Ascending aorta (tissue), 2 donors: Measurements from ENCODE around the gene XYLT1. TPM values are rescaled to one million over a fixed set of nuclear protein-coding genes. Genes with fewer than 3 reads are reported as not detected.

Experiments used
- DNase-seq, 2 donors: peaks; one replicate each; pipeline ENCODE4 v3.0.0-alpha.2; 2019; ENCODE audit warnings: low spot score in 2 of 2
- H3K27ac ChIP-seq, 2 donors: fragments of 200-600 bp; sonication (generic); one replicate each; pipeline ENCODE4 v1.5.1; 2016 to 2017; ENCODE audit warnings: mild to moderate bottlenecking in 1 of 2
- H3K27me3 ChIP-seq: fragments of 200-600 bp; sonication (generic); one replicate; pipeline ENCODE4 v1.5.1; 2017
- H3K36me3 ChIP-seq, 2 donors: fragments of 200-600 bp; sonication (generic); one replicate each; pipeline ENCODE4 v1.5.1; 2016
- H3K4me1 ChIP-seq, 2 donors: fragments of 200-600 bp; sonication (generic); one replicate each; pipeline ENCODE4 v1.5.1; 2016 to 2017; ENCODE audit warnings: mild to moderate bottlenecking in 1 of 2
- H3K4me3 ChIP-seq, 2 donors: fragments of 200-600 bp; sonication (generic); one replicate each; pipeline ENCODE4 v1.5.1; 2016 to 2017; ENCODE audit warnings: mild to moderate bottlenecking in 1 of 2
- H3K9me3 ChIP-seq, 2 donors: fragments of 200-600 bp; sonication (generic); one replicate each; pipeline ENCODE4 v1.5.1; 2016
- CTCF ChIP-seq, 3 experiments: fragments of 200-600 bp in 2 of 3; fragments of 450-650 bp in 1 of 3; sonication (generic) in 2 of 3; IDR thresholded peaks; one replicate each; pipeline ENCODE4 v1.5.1; 2016 to 2019; ENCODE audit warnings: antibody characterized with exemption in 3 of 3, mild to moderate bottlenecking in 1 of 3, moderate library complexity in 1 of 3
- intact Hi-C: fragments of 100-400 bp; cut with DNase I; formaldehyde crosslinking; loops from one replicate; pipeline ENCODE4 v1.15.1; 2023
- total RNA-seq: library from RNA; depleted of rRNA; stranded (reverse); fragments of >200 nt; gene quantifications from one replicate; pipeline ENCODE4 v1.1.0, GENCODE V29; 2016

XYLT1 gene
- total RNA-seq, 1 donor from 2014 or later: 6.7 TPM

DNA sequence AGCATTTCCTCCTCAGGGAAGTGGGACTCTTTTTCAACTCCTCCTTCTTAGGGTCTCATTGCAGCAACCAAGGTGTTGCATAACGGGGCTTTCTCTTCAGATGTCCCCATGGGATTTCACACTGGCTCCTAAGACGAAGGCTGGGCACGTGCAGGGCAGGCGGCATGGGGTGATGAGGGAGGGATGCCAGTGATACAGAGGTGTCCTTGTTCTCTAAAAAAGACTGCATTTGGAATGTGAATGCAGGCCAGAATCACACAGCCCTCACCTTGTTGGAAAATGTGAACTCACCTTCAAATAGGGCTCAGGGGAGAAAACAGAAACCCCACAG, 105.6 kb downstream of the XYLT1 start:
- no peaks in the 10 kb centered on the region for H3K9me3 ChIP-seq
- peaks cover 1 to 25% of the 10 kb centered on the region in 2 donors for H3K4me1 ChIP-seq

DNA sequence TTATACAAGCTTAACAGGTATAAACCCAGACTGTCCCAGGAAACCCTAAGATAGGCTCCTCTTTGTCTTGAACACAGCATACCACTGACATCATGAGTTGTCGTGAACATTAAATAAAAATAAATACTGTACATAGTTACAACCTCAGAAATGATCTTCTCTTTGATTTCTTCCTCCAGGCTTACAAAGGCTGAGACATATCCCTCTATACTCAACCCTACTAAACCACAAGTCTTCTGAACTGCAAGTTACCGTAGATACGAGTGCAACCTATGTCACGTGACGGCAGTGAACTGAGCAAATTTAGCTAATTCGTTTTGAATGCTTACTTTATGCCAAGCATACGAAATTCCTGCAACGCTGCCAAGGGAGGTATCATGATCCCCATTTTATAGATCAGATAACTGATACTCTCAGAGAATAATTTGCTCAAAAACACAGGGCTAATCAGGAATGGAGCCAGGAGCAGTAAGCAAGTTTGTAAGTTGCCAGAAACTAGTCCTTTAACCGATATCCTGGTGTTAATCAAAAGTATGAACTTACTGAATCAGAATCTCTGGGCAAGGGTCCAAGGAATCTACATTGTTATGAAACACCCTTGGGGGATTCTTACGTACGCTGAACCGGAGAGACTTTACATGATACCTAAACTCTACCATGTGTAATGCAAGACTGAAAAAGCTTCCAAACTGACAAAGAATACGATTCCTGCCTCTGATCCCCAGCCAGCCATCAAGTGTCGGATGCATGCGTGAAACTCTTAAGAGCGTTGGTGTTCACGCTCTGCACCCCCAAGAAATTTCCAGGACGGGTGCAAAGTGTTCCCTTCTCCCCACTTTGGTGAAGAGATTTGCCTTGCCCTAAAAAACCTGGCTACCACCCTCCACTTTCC, 106.2 kb downstream of the XYLT1 start:
- Histone ChIP-seq H3K36me3 (no peaks in the 10 kb centered on the region), H3K4me1 (peaks cover 0 to 19% of the 10 kb centered on the region in 2 donors), H3K9me3 (no peaks in the 10 kb centered on the region), H3K4me3 (peak overlapping the region in 1 of 2 donors; percentile 17), H3K27ac (no peak overlapping the region), H3K27me3 (no peaks in the 10 kb centered on the region)
- no peak for TF ChIP-seq CTCF (IDR thresholded peaks at IDR 0.05)
- no peak for DNase-seq
- intact Hi-C loops: loop anchor here (5.0 kb wide), 1 partner anchor 43 kb away; no protein-coding TSS in a partner anchor

More for the DNA sequence above, 105.6 kb downstream of the XYLT1 start:
- Histone ChIP-seq H3K27me3 (no peaks in the 10 kb centered on the region), H3K36me3 (no peaks in the 10 kb centered on the region), H3K4me3 (no peak overlapping the region), H3K27ac (no peak overlapping the region)
- no peak for DNase-seq
- intact Hi-C loops: loop anchor here (5.0 kb wide), 1 partner anchor 42 kb away; no protein-coding TSS in a partner anchor
- TF ChIP-seq CTCF (IDR thresholded peaks at IDR 0.05): no peak

DNA sequence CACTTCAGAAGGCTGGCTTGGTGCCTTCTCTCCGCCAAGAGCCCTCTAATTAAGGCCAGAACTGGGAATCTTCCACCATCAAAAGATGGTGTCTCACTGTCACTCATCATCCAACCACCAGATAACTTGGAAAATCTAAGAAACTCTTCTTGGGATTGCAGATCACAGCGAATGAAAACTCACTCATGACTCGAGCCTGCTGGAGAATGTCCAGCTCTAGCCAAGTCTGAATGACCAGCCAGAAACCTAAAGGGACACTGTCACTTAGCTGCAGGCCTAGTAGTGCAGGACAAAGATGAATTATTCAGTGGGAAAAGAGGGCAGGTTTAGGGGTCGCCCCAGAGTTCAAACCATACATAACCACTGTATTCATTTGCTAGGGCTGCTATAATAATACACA, 107.8 kb downstream of the XYLT1 start:
- H3K27ac ChIP-seq: no peak overlapping the region
- intact Hi-C loops: no loop called here
- H3K9me3 ChIP-seq: no peaks in the 10 kb centered on the region
- no peak for TF ChIP-seq CTCF (IDR thresholded peaks at IDR 0.05)
- H3K4me1 ChIP-seq: peaks cover 2 to 23% of the 10 kb centered on the region in 2 donors
- H3K27me3 ChIP-seq: no peaks in the 10 kb centered on the region
- DNase-seq: no peak
- H3K4me3 ChIP-seq: no peak overlapping the region
- H3K36me3 ChIP-seq: no peaks in the 10 kb centered on the region

GRCh38 chr16:17362183-17362582, 108.6 kb downstream of the XYLT1 start:
- H3K27me3 ChIP-seq: no peaks in the 10 kb centered on the region
- intact Hi-C loops: no loop called here
- peaks cover 2 to 23% of the 10 kb centered on the region in 2 donors for H3K4me1 ChIP-seq
- H3K36me3 ChIP-seq: no peaks in the 10 kb centered on the region
- H3K4me3 ChIP-seq: no peak overlapping the region
- H3K9me3 ChIP-seq: no peaks in the 10 kb centered on the region
- no peak for DNase-seq
- TF ChIP-seq CTCF (IDR thresholded peaks at IDR 0.05): no peak
- no peak overlapping the region for H3K27ac ChIP-seq

DNA sequence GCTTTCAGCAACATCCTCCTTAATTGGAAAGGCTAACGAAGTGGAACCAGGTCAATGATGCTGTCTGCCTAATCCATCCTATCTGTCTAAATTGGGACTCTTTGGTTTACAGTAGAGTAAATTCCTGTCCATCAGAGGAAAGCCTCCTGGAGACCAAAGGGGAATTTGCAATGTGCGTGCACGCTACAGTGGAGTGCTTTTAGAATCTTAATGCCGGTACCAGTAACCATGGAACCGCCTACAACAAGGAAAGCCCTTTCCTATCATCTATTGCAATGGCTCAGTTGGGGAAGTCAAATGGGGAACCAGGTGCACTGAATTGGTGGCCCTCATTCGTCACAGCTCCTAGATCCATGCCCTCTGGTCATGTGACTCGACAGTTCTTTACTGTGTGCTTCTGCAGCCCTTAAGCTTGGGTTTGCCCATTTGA, 110.1 kb downstream of the XYLT1 start:
- TF ChIP-seq CTCF (IDR thresholded peaks at IDR 0.05): no peak
- Histone ChIP-seq H3K36me3 (no peaks in the 10 kb centered on the region), H3K9me3 (no peaks in the 10 kb centered on the region), H3K27me3 (no peaks in the 10 kb centered on the region), H3K4me1 (peaks cover 2 to 23% of the 10 kb centered on the region in 2 donors), H3K4me3 (no peak overlapping the region), H3K27ac (no peak overlapping the region)
- intact Hi-C loops: no loop called here
- DNase-seq: no peak
